Activated CD4-positive, alpha-beta T cell treated with anti-CD3 and anti-CD28 coated beads, Interleukin-2, amount 10 ng/mL, durations not matched to agents 24 days and 14 days (primary cell): ENCODE results near the gene FAM186B. TPM values are rescaled to one million over a fixed set of nuclear protein-coding genes. Genes with fewer than 3 reads are reported as not detected.

Experiments
- DNase-seq: peaks from one replicate; pipeline ENCODE4 v3.0.0; 2022
- H3K27ac Mint-ChIP-seq: one replicate; pipeline ENCODE4 v1.8.0; 2022; ENCODE audit warnings: mild to moderate bottlenecking, mixed read lengths
- H3K27me3 Mint-ChIP-seq: one replicate; pipeline ENCODE4 v1.8.0; 2022; ENCODE audit warnings: mixed read lengths
- H3K36me3 Mint-ChIP-seq: one replicate; pipeline ENCODE4 v1.8.0; 2022; ENCODE audit warnings: low read depth, mild to moderate bottlenecking, mixed read lengths
- H3K4me1 Mint-ChIP-seq: one replicate; pipeline ENCODE4 v1.8.0; 2021; ENCODE audit warnings: mixed read lengths
- H3K4me3 Mint-ChIP-seq: one replicate; pipeline ENCODE4 v1.8.0; 2022; ENCODE audit warnings: mild to moderate bottlenecking, moderate library complexity, mixed read lengths
- H3K9me3 Mint-ChIP-seq: one replicate; pipeline ENCODE4 v1.8.0; 2021; ENCODE audit warnings: mixed read lengths
- intact Hi-C: fragments of 100-400 bp; cut with micrococcal nuclease; formaldehyde crosslinking; loops from one replicate; pipeline ENCODE4 v1.15.1; 2023
- total RNA-seq: library from RNA; stranded (reverse); gene quantifications from 2 replicates; pipeline ENCODE4 v1.2.3, GENCODE V29; 2022

Gene FAM186B
- total RNA-seq, 1 donor from 2014 or later = 0.16 TPM

DNA sequence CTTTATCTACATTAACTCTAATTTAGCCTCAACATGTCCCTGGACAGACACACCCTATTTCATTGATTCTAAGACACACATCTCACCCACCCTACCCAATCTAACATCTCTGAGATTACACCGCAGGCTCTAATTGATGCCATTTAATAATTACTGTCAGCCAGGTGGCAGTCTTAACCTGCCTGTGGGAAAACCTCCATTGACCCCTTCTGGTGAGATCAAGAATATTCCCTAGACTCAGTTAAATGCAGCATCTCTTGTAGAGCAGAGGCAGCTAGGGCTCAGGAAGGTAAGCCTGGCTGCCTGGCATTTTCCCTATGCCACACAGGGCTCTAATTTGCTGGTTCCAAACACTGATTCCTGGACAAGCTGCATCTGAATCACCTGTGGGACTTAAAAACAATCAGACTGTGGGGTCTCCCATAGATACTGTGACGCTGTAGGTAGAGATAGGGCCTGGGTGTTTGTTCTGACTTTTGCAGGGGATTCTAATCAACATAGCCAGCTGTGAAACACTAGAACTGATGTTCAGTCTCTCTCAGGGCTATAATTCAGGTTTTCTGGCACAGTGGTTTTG lies 51.8 kb downstream of the FAM186B start:
- H3K36me3 Mint-ChIP-seq = peaks cover 12% of the 10 kb centered on the region
- no peaks in the 10 kb centered on the region for H3K9me3 Mint-ChIP-seq
- intact Hi-C loops = no loop called here
- H3K27ac Mint-ChIP-seq = no peak overlapping the region
- no peak overlapping the region for H3K4me3 Mint-ChIP-seq
- H3K27me3 Mint-ChIP-seq = peaks cover 17% of the 10 kb centered on the region
- H3K4me1 Mint-ChIP-seq = peaks cover 3% of the 10 kb centered on the region
- DNase-seq = peak; percentile 76

DNA sequence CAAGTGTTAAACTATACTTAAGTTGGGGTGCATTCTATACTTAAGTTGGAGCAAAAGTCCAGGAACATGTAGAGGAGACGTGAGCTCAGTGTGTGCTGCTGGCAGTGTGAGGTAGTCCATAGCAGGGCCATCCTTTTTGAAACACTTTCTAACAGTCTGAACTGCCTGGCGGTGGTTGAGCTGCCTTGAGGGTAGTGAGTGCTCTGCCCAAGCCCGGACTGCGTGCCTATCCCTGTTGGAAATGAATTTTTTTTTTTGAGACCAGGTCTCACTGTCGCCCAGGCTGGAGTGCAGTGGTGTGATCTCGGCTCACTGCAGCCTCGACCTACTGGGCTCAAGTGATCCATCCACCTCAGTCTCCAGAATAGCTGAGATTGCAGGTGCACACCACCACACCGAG lies 52.5 kb downstream of the FAM186B start:
- H3K4me1 Mint-ChIP-seq = peaks cover 5% of the 10 kb centered on the region
- DNase-seq = no peak
- no peaks in the 10 kb centered on the region for H3K9me3 Mint-ChIP-seq
- peaks cover 9% of the 10 kb centered on the region for H3K36me3 Mint-ChIP-seq
- peaks cover 20% of the 10 kb centered on the region for H3K27me3 Mint-ChIP-seq
- intact Hi-C loops = no loop called here
- no peak overlapping the region for H3K4me3 Mint-ChIP-seq
- H3K27ac Mint-ChIP-seq = no peak overlapping the region

DNA sequence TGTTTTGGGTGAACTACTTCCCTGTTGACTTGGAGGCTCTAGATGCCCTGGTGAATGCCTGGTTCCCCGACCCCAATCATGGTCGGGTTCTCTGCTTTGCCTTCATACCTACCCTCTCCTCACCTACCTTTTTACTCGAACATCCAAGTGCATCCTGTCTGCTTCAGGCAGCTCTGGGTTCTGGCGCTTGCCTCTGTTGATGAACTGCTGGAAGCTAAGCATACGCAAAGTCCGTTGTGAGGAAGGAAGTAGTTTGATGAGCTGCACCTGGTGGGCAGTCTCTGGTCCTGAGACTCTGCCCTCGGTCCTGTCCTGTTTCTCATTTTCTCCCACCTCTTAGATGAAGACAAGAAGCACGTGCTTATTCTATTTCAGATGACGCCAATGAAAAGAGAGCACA lies 53.0 kb downstream of the FAM186B start:
- no peak overlapping the region for H3K4me3 Mint-ChIP-seq
- intact Hi-C loops = no loop called here
- no peak for DNase-seq
- H3K4me1 Mint-ChIP-seq = peaks cover 5% of the 10 kb centered on the region
- H3K9me3 Mint-ChIP-seq = no peaks in the 10 kb centered on the region
- peaks cover 9% of the 10 kb centered on the region for H3K36me3 Mint-ChIP-seq
- no peak overlapping the region for H3K27ac Mint-ChIP-seq
- H3K27me3 Mint-ChIP-seq = peaks cover 22% of the 10 kb centered on the region

DNA sequence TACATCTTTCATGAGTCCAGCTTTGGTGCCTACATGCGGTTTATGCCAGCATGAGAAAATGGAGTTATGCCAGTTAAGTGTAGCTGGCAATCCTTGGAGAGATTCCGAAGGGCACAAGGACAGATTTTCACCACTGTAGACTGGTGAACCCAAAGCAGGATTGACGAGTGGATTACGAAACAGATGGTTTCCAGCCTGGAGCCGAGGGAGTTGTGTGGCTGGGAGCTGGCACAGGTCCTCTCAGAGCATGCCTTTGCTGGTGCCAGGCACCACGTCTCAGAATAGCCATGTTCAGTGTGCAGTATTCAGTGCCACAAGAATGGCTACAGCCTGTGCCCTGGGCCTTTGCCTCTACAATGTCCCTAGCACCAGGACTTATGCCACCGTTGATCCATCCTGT lies 53.4 kb downstream of the FAM186B start:
- intact Hi-C loops = no loop called here
- Mint-ChIP-seq H3K4me3 (no peak overlapping the region), H3K4me1 (peaks cover 5% of the 10 kb centered on the region), H3K27ac (no peak overlapping the region), H3K27me3 (peaks cover 26% of the 10 kb centered on the region), H3K36me3 (peaks cover 9% of the 10 kb centered on the region), H3K9me3 (no peaks in the 10 kb centered on the region)
- no peak for DNase-seq

DNA sequence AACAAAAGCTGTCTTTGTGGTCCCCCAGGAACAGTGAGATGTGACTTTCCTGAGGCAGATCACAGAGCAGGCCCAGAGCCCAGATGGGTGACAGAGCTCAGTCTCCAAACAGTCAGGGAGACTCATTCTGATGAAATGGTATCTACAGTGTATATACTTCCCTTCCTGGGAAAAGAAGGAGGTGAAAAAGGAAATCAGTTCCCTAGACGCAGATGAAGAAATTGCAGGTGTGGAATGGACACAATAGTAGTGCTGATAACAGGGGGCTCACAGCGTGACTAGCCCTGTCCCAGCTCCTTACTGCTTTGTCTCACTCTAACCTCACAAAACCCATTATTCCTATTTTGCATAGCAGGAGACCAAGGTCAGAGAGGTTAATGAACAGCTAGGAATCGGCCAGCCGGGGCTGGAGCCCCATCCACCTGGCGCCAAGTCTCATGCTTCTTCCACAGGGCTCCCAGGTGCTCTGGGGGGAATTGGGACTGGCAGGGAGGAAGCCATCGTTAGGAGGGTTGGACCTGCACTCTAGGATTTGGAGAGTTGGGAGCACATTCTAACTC lies 54.7 kb downstream of the FAM186B start:
- Mint-ChIP-seq H3K27ac (no peak overlapping the region), H3K4me3 (no peak overlapping the region), H3K27me3 (peaks cover 30% of the 10 kb centered on the region), H3K9me3 (no peaks in the 10 kb centered on the region), H3K4me1 (peaks cover 5% of the 10 kb centered on the region), H3K36me3 (no peaks in the 10 kb centered on the region)
- intact Hi-C loops = no loop called here
- DNase-seq = no peak

- H3K27me3 Mint-ChIP-seq = peaks cover 34% of the 10 kb centered on the region
These were observed 55.4 kb downstream of the FAM186B start for GRCh38 chr12:49549735-49550692.

DNA sequence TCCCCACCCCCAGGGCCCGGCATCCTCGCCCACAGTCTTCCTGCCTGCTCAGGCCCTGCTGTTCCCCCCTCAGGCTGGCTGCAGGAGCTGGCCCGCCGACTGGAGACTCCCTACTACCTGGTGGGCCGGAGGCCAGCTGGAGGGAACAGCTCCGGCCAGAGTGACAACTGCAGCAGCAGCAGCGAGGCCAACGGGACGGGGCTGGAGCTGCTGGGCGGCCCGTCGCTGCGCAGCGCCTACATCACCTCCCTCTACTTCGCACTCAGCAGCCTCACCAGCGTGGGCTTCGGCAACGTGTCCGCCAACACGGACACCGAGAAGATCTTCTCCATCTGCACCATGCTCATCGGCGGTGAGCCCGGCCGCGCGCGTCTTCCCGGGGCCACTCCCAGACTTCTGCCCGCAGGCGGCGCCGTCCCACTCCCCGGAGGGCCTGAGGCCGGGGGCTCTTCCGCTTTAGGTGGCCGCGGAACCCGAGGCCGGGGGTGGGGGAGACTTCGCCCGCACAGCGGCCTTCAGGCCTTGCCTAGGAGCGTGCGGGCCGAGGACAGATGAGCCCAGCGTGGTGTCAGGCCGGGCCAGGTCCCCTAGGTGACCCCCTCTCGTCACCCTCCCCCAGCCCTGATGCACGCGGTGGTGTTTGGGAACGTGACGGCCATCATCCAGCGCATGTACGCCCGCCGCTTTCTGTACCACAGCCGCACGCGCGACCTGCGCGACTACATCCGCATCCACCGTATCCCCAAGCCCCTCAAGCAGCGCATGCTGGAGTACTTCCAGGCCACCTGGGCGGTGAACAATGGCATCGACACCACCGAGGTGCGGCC lies 56.4 kb downstream of the FAM186B start:
- DNase-seq = peak; percentile 78
- H3K9me3 Mint-ChIP-seq = no peaks in the 10 kb centered on the region
- no peaks in the 10 kb centered on the region for H3K36me3 Mint-ChIP-seq
- peaks cover 38% of the 10 kb centered on the region for H3K27me3 Mint-ChIP-seq
- peak overlapping the region; percentile 77 for H3K4me3 Mint-ChIP-seq
- H3K27ac Mint-ChIP-seq = peak overlapping the region; percentile 82
- peaks cover 10% of the 10 kb centered on the region for H3K4me1 Mint-ChIP-seq
- intact Hi-C loops = no loop called here

More at GRCh38 chr12:49549735-49550692, 55.4 kb downstream of the FAM186B start:
- no peaks in the 10 kb centered on the region for H3K36me3 Mint-ChIP-seq
- H3K4me3 Mint-ChIP-seq = no peak overlapping the region
- no peak for DNase-seq
- intact Hi-C loops = no loop called here
- H3K4me1 Mint-ChIP-seq = peaks cover 6% of the 10 kb centered on the region
- H3K27ac Mint-ChIP-seq = no peak overlapping the region
- H3K9me3 Mint-ChIP-seq = no peaks in the 10 kb centered on the region

- Mint-ChIP-seq H3K27me3 (peaks cover 40% of the 10 kb centered on the region), H3K4me1 (peaks cover 10% of the 10 kb centered on the region), H3K36me3 (no peaks in the 10 kb centered on the region), H3K27ac (no peak overlapping the region), H3K9me3 (no peaks in the 10 kb centered on the region), H3K4me3 (peak overlapping the region; percentile 77)
- no peak for DNase-seq
- intact Hi-C loops = no loop called here
These were observed 57.0 kb downstream of the FAM186B start for GRCh38 chr12:49548481-49548821.

DNA sequence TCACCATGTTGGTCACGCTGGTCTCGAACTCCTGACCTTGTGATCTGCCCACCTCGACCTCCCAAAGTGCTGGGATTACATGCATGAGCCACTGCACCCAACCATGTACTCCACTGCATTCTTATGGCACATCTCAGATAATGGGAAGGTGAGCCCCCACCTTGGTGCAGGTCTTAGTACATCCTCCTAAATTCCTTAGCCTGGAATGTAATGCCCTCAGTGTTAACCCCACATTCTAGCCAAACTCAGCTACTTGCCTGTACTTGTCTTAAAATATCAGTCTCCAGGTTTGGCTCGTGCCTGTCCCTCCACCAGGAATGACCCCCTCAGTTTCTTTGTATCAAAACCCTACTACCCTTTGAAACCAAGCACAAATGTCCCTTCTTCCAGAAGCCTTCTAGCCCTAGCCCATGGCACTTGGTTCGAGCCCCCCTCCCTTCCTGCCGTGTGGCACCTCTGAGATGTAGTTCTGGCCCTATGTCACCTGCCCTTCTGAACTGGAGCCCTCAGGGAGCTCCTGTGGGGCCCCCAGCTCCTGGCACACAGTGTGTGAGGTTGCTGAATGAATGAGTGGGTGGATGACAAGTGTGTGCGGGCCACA lies 58.2 kb downstream of the FAM186B start:
- Mint-ChIP-seq H3K9me3 (no peaks in the 10 kb centered on the region), H3K36me3 (no peaks in the 10 kb centered on the region), H3K4me3 (no peak overlapping the region), H3K27ac (no peak overlapping the region), H3K4me1 (peaks cover 12% of the 10 kb centered on the region), H3K27me3 (peaks cover 42% of the 10 kb centered on the region)
- intact Hi-C loops = no loop called here
- DNase-seq = no peak

DNA sequence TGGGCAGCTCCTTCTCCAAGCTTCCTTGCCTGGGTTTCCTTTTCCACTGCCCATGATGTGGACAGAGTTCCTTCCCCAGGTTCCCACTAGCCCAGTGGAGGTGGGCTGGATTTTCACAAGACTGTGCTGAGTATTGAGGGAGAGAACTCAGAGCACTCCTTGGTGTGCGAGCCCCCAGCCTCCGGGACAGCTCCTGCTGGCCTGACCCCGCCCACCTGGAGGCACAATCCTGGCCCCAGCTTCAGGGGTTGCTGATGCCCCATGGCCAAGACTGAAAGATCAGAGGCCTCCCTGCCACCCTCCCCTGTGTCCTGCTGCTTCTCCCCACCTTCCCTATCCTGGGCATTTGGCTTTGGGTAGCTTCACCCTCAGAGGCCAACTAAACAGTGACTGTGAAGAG lies 59.0 kb downstream of the FAM186B start:
- H3K27me3 Mint-ChIP-seq = peaks cover 39% of the 10 kb centered on the region
- no peaks in the 10 kb centered on the region for H3K36me3 Mint-ChIP-seq
- intact Hi-C loops = no loop called here
- no peaks in the 10 kb centered on the region for H3K9me3 Mint-ChIP-seq
- peaks cover 13% of the 10 kb centered on the region for H3K4me1 Mint-ChIP-seq
- no peak overlapping the region for H3K4me3 Mint-ChIP-seq
- no peak overlapping the region for H3K27ac Mint-ChIP-seq
- no peak for DNase-seq

DNA sequence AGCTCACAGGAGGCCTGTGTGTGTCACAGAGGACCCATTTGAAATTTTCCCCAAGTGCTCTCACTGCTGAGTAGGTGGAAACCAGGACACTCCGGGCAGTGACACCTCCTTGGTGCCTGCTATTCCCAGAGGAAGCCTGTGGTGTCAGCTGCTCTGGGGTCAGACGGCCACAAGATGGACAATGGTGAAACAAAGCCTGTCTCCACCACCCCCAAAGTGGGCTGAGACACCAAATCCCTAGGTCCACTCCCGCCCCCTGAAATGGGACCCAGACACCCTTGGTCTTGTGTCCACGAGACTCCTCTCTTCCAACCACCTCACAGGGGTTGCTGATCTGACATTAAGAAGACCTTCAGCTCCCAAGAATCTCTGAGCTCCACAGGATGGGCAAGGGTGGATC lies 59.6 kb downstream of the FAM186B start:
- H3K4me3 Mint-ChIP-seq = no peak overlapping the region
- peaks cover 44% of the 10 kb centered on the region for H3K27me3 Mint-ChIP-seq
- H3K27ac Mint-ChIP-seq = no peak overlapping the region
- DNase-seq = no peak
- H3K9me3 Mint-ChIP-seq = no peaks in the 10 kb centered on the region
- H3K36me3 Mint-ChIP-seq = no peaks in the 10 kb centered on the region
- intact Hi-C loops = no loop called here
- peaks cover 16% of the 10 kb centered on the region for H3K4me1 Mint-ChIP-seq

DNA sequence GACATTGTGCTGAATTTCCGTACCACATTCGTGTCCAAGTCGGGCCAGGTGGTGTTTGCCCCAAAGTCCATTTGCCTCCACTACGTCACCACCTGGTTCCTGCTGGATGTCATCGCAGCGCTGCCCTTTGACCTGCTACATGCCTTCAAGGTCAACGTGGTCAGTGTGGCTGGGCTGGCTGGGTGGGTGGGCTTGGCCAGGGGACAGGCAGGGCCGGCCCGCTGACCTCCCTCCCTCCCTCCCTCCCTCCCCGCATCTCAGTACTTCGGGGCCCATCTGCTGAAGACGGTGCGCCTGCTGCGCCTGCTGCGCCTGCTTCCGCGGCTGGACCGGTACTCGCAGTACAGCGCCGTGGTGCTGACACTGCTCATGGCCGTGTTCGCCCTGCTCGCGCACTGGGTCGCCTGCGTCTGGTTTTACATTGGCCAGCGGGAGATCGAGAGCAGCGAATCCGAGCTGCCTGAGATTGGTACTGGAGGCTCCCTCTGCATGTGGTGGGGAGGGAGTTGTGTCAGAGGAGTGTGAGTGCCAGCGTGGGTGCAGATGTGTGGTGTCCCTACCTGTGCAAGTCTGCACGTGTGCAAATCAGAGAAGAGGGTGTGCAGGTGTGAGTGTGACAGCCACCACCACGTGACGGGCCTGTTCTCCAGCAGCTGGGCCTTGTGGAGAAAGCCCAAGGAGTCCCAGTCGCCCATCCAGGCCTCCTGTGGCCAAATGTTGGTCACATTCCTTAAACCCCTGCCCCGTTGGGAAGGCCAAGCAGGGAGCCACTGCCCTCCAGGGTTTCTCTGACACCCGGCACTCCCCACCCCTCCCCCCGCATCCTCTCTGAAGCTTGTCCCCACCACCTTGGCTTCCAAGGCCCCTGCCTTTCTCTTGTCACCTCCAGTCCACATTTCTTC lies 61.3 kb downstream of the FAM186B start:
- H3K36me3 Mint-ChIP-seq = no peaks in the 10 kb centered on the region
- H3K4me3 Mint-ChIP-seq = no peak overlapping the region
- intact Hi-C loops = no loop called here
- H3K4me1 Mint-ChIP-seq = peaks cover 22% of the 10 kb centered on the region
- no peaks in the 10 kb centered on the region for H3K9me3 Mint-ChIP-seq
- no peak for DNase-seq
- H3K27me3 Mint-ChIP-seq = peaks cover 49% of the 10 kb centered on the region
- no peak overlapping the region for H3K27ac Mint-ChIP-seq
